ENCODE measurements around the gene IL4R. TPM values are rescaled to one million over a fixed set of nuclear protein-coding genes. Genes with fewer than 3 reads are reported as not detected.

The IL4R gene
- total RNA-seq, 1 donor from 2014 or later, result 9.6 TPM

GRCh38 chr16:27302126-27302525 is 11.6 kb upstream of the IL4R start:
- DNase-seq (ENCODE audit: low spot score), result no peak
- Mint-ChIP-seq H3K36me3 (peaks cover 2% of the 10 kb centered on the region), H3K4me3 (no peak overlapping the region), H3K4me1 (no peaks in the 10 kb centered on the region), H3K27me3 (ENCODE audit: insufficient read depth, low read depth) (peaks cover 16% of the 10 kb centered on the region), H3K9me3 (peaks cover 7% of the 10 kb centered on the region), H3K27ac (no peak overlapping the region)
- Histone ChIP-seq H3K4me2 (no peak overlapping the region), H2AFZ (replicated peaks) (no peak overlapping the region), H4K20me1 (ENCODE audit: low read depth) (no peaks in the 10 kb centered on the region), H3K27me3 (no peaks in the 10 kb centered on the region), H3F3A (ENCODE audit: low read depth) (no peaks in the 10 kb centered on the region), H3K9ac (no peak overlapping the region), H3K36me3 (no peaks in the 10 kb centered on the region), H3K4me3 (no peak overlapping the region), H3K79me2 (ENCODE audit: low read depth) (no peaks in the 10 kb centered on the region), H3K9me3 (ENCODE audit: low read depth) (no peaks in the 10 kb centered on the region), H3K4me1 (no peaks in the 10 kb centered on the region), H3K27ac (no peak overlapping the region)
- no peak for TF ChIP-seq EZH2 (IDR thresholded peaks at IDR 0.05)
- no peak for TF ChIP-seq CTCF (IDR thresholded peaks at IDR 0.05)

GRCh38 chr16:27303256-27304100 is 10.3 kb upstream of the IL4R start:
- peaks cover 9% of the 10 kb centered on the region for H3K9me3 Mint-ChIP-seq

GRCh38 chr16:27304102-27304501 is 9.7 kb upstream of the IL4R start:
- H3K9me3 ChIP-seq (ENCODE audit: low read depth), result no peaks in the 10 kb centered on the region
- no peaks in the 10 kb centered on the region for H3K27me3 ChIP-seq
- peaks cover 16% of the 10 kb centered on the region for H3K27me3 Mint-ChIP-seq (ENCODE audit: insufficient read depth, low read depth)
- no peaks in the 10 kb centered on the region for H4K20me1 ChIP-seq (ENCODE audit: low read depth)
- peaks cover 9% of the 10 kb centered on the region for H3K9me3 Mint-ChIP-seq
- H3K4me1 Mint-ChIP-seq, result no peaks in the 10 kb centered on the region
- H3K27ac ChIP-seq, result no peak overlapping the region
- no peak overlapping the region for H3K4me3 Mint-ChIP-seq
- TF ChIP-seq CTCF (IDR thresholded peaks at IDR 0.05), result no peak
- no peak for TF ChIP-seq EZH2 (IDR thresholded peaks at IDR 0.05)
- TF ChIP-seq EZH2phosphoT487 (IDR thresholded peaks at IDR 0.05), result no peak
- no peak overlapping the region for H2AFZ ChIP-seq (replicated peaks)
- no peaks in the 10 kb centered on the region for H3K4me1 ChIP-seq
- DNase-seq (ENCODE audit: low spot score), result no peak
- no peaks in the 10 kb centered on the region for H3K36me3 ChIP-seq
- peaks cover 4% of the 10 kb centered on the region for H3K36me3 Mint-ChIP-seq
- H3K79me2 ChIP-seq (ENCODE audit: low read depth), result no peaks in the 10 kb centered on the region
- H3K27ac Mint-ChIP-seq, result no peak overlapping the region
- H3K9ac ChIP-seq, result no peak overlapping the region
- H3K4me3 ChIP-seq, result no peak overlapping the region
- H3F3A ChIP-seq (ENCODE audit: low read depth), result no peaks in the 10 kb centered on the region
- no peak overlapping the region for H3K4me2 ChIP-seq

More at GRCh38 chr16:27303256-27304100, 10.3 kb upstream of the IL4R start:
- Histone ChIP-seq H2AFZ (replicated peaks) (no peak overlapping the region), H3K9ac (no peak overlapping the region), H3K79me2 (ENCODE audit: low read depth) (no peaks in the 10 kb centered on the region), H3K27me3 (no peaks in the 10 kb centered on the region), H3K9me3 (ENCODE audit: low read depth) (no peaks in the 10 kb centered on the region), H3K27ac (no peak overlapping the region), H4K20me1 (ENCODE audit: low read depth) (no peaks in the 10 kb centered on the region), H3K36me3 (no peaks in the 10 kb centered on the region), H3K4me3 (no peak overlapping the region), H3K4me1 (no peaks in the 10 kb centered on the region), H3K4me2 (no peak overlapping the region), H3F3A (ENCODE audit: low read depth) (no peaks in the 10 kb centered on the region)
- H3K27me3 Mint-ChIP-seq (ENCODE audit: insufficient read depth, low read depth), result peaks cover 16% of the 10 kb centered on the region
- TF ChIP-seq CTCF (IDR thresholded peaks at IDR 0.05) (no peak), EZH2 (IDR thresholded peaks at IDR 0.05) (no peak), EZH2phosphoT487 (IDR thresholded peaks at IDR 0.05) (no peak)
- H3K4me1 Mint-ChIP-seq, result no peaks in the 10 kb centered on the region
- DNase-seq (ENCODE audit: low spot score), result no peak
- H3K36me3 Mint-ChIP-seq, result peaks cover 4% of the 10 kb centered on the region
- H3K27ac Mint-ChIP-seq, result no peak overlapping the region
- no peak overlapping the region for H3K4me3 Mint-ChIP-seq
